Liver (tissue), 9 donors: ENCODE data around the gene SLC7A4. TPM values are rescaled to one million over a fixed set of nuclear protein-coding genes. Genes with fewer than 3 reads are reported as not detected.
A peak's percentile ranks its signal among the peaks of the same experiment; 100 is the strongest.

ENCODE experiments used
- DNase-seq: peaks from one replicate; pipeline ENCODE4 v3.0.0-alpha.2; 2017; ENCODE audit warnings: low spot score
- H3K27ac ChIP-seq, 2 donors: one replicate each; pipeline ENCODE4 v1.7.0; 2013; ENCODE audit warnings: inconsistent platforms in 2 of 2, low read length in 2 of 2, control low read depth in 1 of 2, low read depth in 1 of 2, mild to moderate bottlenecking in 1 of 2
- H3K27me3 ChIP-seq, 4 donors: one replicate each; pipeline versions ENCODE4 v1.6.1 to v1.7.0; 2013; ENCODE audit warnings: low read length in 3 of 4, inconsistent platforms in 1 of 4, mild to moderate bottlenecking in 1 of 4, moderate library complexity in 1 of 4; ENCODE audit not compliant: control insufficient read depth in 4 of 4, insufficient read depth in 4 of 4
- H3K36me3 ChIP-seq, 4 donors: one replicate each; pipeline versions ENCODE4 v1.6.1 to v1.7.0; 2013; ENCODE audit warnings: low read length in 3 of 4, mild to moderate bottlenecking in 3 of 4, low read depth in 1 of 4, moderate library complexity in 1 of 4; ENCODE audit not compliant: control insufficient read depth in 4 of 4, insufficient read depth in 3 of 4
- H3K4me1 ChIP-seq, 4 donors: one replicate each; pipeline versions ENCODE4 v1.6.1 to v1.7.0; 2013; ENCODE audit warnings: low read length in 3 of 4, mild to moderate bottlenecking in 3 of 4, moderate library complexity in 1 of 4; ENCODE audit not compliant: control insufficient read depth in 4 of 4, insufficient read depth in 4 of 4
- H3K4me3 ChIP-seq, 3 donors: one replicate each; pipeline versions ENCODE4 v1.6.1 to v1.7.0; 2013; ENCODE audit warnings: low read length in 3 of 3, control low read depth in 1 of 3, low read depth in 1 of 3, mild to moderate bottlenecking in 1 of 3
- H3K9ac ChIP-seq, 2 donors: one replicate each; pipeline ENCODE4 v1.7.0; 2013; ENCODE audit warnings: low read length in 2 of 2, mild to moderate bottlenecking in 2 of 2, moderate library complexity in 2 of 2, control low read depth in 1 of 2, low read depth in 1 of 2
- H3K9me3 ChIP-seq, 4 donors: one replicate each; pipeline versions ENCODE4 v1.6.1 to v1.7.0; 2013; ENCODE audit warnings: low read length in 3 of 4; ENCODE audit not compliant: control insufficient read depth in 4 of 4
- ATF3 ChIP-seq: IDR thresholded peaks from 2 replicates; pipeline ENCODE4 v1.6.1; 2016; ENCODE audit warnings: antibody characterized with exemption
- CTCF ChIP-seq: fragments of 150-350 bp; IDR thresholded peaks from 2 replicates; pipeline ENCODE4 v1.5.1; 2017; ENCODE audit warnings: improper control_type of control experiment, low read depth, low read length; ENCODE audit not compliant: missing input control
- EGR1 ChIP-seq, 2 donors: IDR thresholded peaks; 2 replicates each; pipeline ENCODE4 v1.6.1; 2016 to 2018; ENCODE audit warnings: antibody characterized with exemption in 2 of 2, low read depth in 2 of 2
- FOXA1 ChIP-seq: IDR thresholded peaks from 2 replicates; pipeline ENCODE4 v1.6.1; 2016; ENCODE audit warnings: antibody characterized with exemption
- FOXA2 ChIP-seq: IDR thresholded peaks from 2 replicates; pipeline ENCODE4 v1.6.1; 2016; ENCODE audit warnings: antibody characterized with exemption
- GABPA ChIP-seq, 2 donors: IDR thresholded peaks in 1 of 2; conservative IDR thresholded peaks in 1 of 2; 2 replicates each; pipeline ENCODE4 v1.6.1; 2016; ENCODE audit warnings: antibody characterized with exemption in 2 of 2, mild to moderate bottlenecking in 1 of 2, moderate library complexity in 1 of 2
- HNF4A ChIP-seq, 2 donors: conservative IDR thresholded peaks; 2 replicates each; pipeline ENCODE4 v1.6.1; 2016; ENCODE audit warnings: antibody characterized with exemption in 2 of 2, mild to moderate bottlenecking in 2 of 2
- HNF4G ChIP-seq: IDR thresholded peaks from 2 replicates; pipeline ENCODE4 v1.6.1; 2016; ENCODE audit warnings: antibody characterized with exemption
- JUND ChIP-seq, 2 donors: IDR thresholded peaks; 2 replicates each; pipeline ENCODE4 v1.6.1; 2016; ENCODE audit warnings: antibody characterized with exemption in 2 of 2
- NR2F2 ChIP-seq: IDR thresholded peaks from 2 replicates; pipeline ENCODE4 v1.6.1; 2016; ENCODE audit warnings: antibody characterized with exemption
- RAD21 ChIP-seq, 2 donors: IDR thresholded peaks; 2 replicates each; pipeline ENCODE4 v1.6.1; 2016; ENCODE audit warnings: antibody characterized with exemption in 2 of 2, mild to moderate bottlenecking in 2 of 2
- RXRA ChIP-seq, 2 donors: IDR thresholded peaks; 2 replicates each; pipeline ENCODE4 v1.6.1; 2017 to 2018; ENCODE audit warnings: antibody characterized with exemption in 2 of 2, mild to moderate bottlenecking in 1 of 2
- SP1 ChIP-seq: IDR thresholded peaks from 2 replicates; pipeline ENCODE4 v1.6.1; 2018; ENCODE audit warnings: antibody characterized with exemption, mild to moderate bottlenecking
- TAF1 ChIP-seq: conservative IDR thresholded peaks from 2 replicates; pipeline ENCODE4 v1.6.1; 2016; ENCODE audit warnings: antibody characterized with exemption, mild to moderate bottlenecking
- YY1 ChIP-seq: IDR thresholded peaks from 2 replicates; pipeline ENCODE4 v1.6.1; 2016; ENCODE audit warnings: antibody characterized with exemption, mild to moderate bottlenecking
- ZBTB33 ChIP-seq: IDR thresholded peaks from 2 replicates; pipeline ENCODE4 v1.6.1; 2016; ENCODE audit warnings: antibody characterized with exemption
- WGBS: extraction: QIAGEN DNeasy Blood & Tissue Kit; methylation state at CpG from one replicate; pipeline ENCODE4 v1.1.7; 2013; 5-methylcytosine and 5-hydroxymethylcytosine counted together
- polyA plus RNA-seq, 2 donors: library from polyadenylated mRNA; stranded (reverse) in 1 of 2; unstranded in 1 of 2; fragments of 200-250 nt in 1 of 2; fragments of >200 nt in 1 of 2; fragmentation: Nextera tagmentation in 1 of 2; extraction: Ambion mirVana in 1 of 2; gene quantifications; one replicate each; pipeline versions ENCODE4 v1.2.1 to v1.2.3, GENCODE V29; 2013 to 2015
- total RNA-seq, 2 donors: library from RNA; depleted of rRNA; stranded (reverse); fragments of >200 nt; gene quantifications; one replicate each; pipeline ENCODE4 v1.2.3, GENCODE V29; 2014
- TF ChIP-seq, protein P1 (sequence below): IDR thresholded peaks from 2 replicates; pipeline ENCODE4 v1.6.1; 2016; ENCODE audit warnings: antibody characterized with exemption, mild to moderate bottlenecking
- TF ChIP-seq, protein P2 (sequence below): IDR thresholded peaks from 2 replicates; pipeline ENCODE4 v1.6.1; 2016; ENCODE audit warnings: antibody characterized with exemption
- donor health status: healthy.
- donor health status: healthy.
- donor health status: healthy.
- donor health status: healthy.
- donor health status: healthy.

The SLC7A4 gene
- total and polyA plus RNA-seq, 4 donors, result 0.11 to 0.67 (median 0.33) TPM

GRCh38 chr22:21003782-21004181, 28.6 kb downstream of the SLC7A4 start (continued):
- no peak for TF ChIP-seq NR2F2
- TF ChIP-seq SP1, result no peak
- TF ChIP-seq TAF1, result no peak

DNA sequence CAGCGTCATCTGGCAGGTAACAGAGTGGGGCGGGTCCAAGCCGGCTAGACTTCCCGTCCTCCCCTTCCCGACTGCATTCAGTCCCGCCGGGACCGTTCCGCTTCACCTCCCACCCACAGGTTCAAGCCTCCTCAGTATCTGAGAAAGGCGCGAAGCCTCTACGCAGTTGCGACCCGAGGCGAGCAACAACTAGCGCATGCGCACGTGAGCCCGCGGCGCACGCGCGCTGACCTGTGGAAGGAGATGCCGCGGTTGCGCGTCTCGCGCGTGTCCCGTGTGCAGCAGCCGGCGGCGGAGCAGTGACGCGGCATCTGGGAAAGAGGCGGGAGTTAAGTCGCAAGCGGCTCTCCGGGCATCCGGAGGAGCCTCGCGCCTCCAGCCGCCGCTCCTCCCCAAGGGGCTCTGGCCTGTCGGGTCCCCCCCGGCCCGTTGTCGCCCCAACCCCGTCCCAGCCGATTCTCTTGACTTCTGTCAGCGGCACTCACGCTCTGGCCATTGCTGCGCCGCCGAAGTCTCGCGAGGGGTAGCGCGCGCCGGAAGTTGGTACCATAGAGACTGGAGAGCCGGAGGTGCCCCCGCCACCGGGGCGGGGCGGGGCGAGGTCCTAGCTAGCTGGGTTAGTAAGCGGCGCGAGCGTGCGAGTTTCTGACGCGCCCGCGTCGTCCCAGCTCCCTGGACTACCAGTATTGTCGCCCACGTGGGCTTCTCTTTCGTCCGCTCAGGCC, 30.6 kb downstream of the SLC7A4 start, which contains the start of gene THAP7:
TSS of gene THAP7 (minus strand) at position 518 of the 725 bp plus-strand sequence. CDS start at position 311, 207 bp downstream.
- peaks cover 12 to 30% (median 23%) of the 10 kb centered on the region in 4 donors for H3K4me1 ChIP-seq
- TF ChIP-seq CTCF (no peak), EGR1 (IDR thresholded peaks at IDR 0.05; ENCODE audit: low read depth in 2 of 2) (no peak), RXRA (IDR thresholded peaks at IDR 0.05) (peak in 1 of 2 donors; percentile 34), HNF4G (no peak), JUND (IDR thresholded peaks at IDR 0.05) (no peak), GABPA (IDR thresholded peaks at IDR 0.05 in 1 of 2, conservative IDR thresholded peaks at IDR 0.05 in 1 of 2) (peak in 1 of 2 donors; percentile 92), ATF3 (no peak), HNF4A (conservative IDR thresholded peaks at IDR 0.05) (peak in 1 of 2 donors; percentile 4), NR2F2 (no peak), SP1 (peak; percentile 57), FOXA1 (no peak), RAD21 (IDR thresholded peaks at IDR 0.05) (peak in 1 of 2 donors; percentile 48), FOXA2 (no peak), ZBTB33 (peak; percentile 99), YY1 (peak; percentile 90)
- TF ChIP-seq, protein P1, sequence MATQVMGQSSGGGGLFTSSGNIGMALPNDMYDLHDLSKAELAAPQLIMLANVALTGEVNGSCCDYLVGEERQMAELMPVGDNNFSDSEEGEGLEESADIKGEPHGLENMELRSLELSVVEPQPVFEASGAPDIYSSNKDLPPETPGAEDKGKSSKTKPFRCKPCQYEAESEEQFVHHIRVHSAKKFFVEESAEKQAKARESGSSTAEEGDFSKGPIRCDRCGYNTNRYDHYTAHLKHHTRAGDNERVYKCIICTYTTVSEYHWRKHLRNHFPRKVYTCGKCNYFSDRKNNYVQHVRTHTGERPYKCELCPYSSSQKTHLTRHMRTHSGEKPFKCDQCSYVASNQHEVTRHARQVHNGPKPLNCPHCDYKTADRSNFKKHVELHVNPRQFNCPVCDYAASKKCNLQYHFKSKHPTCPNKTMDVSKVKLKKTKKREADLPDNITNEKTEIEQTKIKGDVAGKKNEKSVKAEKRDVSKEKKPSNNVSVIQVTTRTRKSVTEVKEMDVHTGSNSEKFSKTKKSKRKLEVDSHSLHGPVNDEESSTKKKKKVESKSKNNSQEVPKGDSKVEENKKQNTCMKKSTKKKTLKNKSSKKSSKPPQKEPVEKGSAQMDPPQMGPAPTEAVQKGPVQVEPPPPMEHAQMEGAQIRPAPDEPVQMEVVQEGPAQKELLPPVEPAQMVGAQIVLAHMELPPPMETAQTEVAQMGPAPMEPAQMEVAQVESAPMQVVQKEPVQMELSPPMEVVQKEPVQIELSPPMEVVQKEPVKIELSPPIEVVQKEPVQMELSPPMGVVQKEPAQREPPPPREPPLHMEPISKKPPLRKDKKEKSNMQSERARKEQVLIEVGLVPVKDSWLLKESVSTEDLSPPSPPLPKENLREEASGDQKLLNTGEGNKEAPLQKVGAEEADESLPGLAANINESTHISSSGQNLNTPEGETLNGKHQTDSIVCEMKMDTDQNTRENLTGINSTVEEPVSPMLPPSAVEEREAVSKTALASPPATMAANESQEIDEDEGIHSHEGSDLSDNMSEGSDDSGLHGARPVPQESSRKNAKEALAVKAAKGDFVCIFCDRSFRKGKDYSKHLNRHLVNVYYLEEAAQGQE, result peak; percentile 84
- TF ChIP-seq, protein P2, sequence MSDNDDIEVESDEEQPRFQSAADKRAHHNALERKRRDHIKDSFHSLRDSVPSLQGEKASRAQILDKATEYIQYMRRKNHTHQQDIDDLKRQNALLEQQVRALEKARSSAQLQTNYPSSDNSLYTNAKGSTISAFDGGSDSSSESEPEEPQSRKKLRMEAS, result no peak
- whole genome bisulfite sequencing, result under 1% methylated on average over 83 of the region's 83 CpGs
- H3K4me3 ChIP-seq, result peak within 1 kb of the TSS; percentile 75 to 89 (median 87)
- peak within 1 kb of the TSS; percentile 91 to 96 for H3K27ac ChIP-seq
- H3K9ac ChIP-seq, result peak within 1 kb of the TSS; percentile 94 to 97
- no peaks in the 10 kb centered on the region for H3K9me3 ChIP-seq
- DNase-seq, result peak; percentile 92
- peaks cover 0 to 30% (median under 1%) of the 10 kb centered on the region in 4 donors for H3K36me3 ChIP-seq
- H3K27me3 ChIP-seq, result no peaks in the 10 kb centered on the region
